AG09309 (cell line): ENCODE results near the gene SPINDOC.

Experiments used
- DNase-seq: peaks from one replicate; pipeline ENCODE4 v3.0.0-alpha.2; 2010; ENCODE audit warnings: low read depth
- H3K4me3 ChIP-seq: 2 replicates; pipeline ENCODE4 v1.5.1; 2011; ENCODE audit warnings: mild to moderate bottlenecking, low read depth, low read length, moderate library complexity; ENCODE audit not compliant: control insufficient read depth
- CTCF ChIP-seq: IDR thresholded peaks from 2 replicates; pipeline ENCODE4 v1.5.1; 2011; ENCODE audit warnings: mild to moderate bottlenecking, low read depth, low read length, inconsistent platforms; ENCODE audit not compliant: insufficient read depth, control insufficient read depth; ENCODE audit errors: missing control alignments

Gene SPINDOC

GRCh38 chr11:63845911-63846310 lies 32.7 kb downstream of the SPINDOC start:
- no peak overlapping the region for H3K4me3 ChIP-seq
- DNase-seq = no peak
- TF ChIP-seq CTCF = no peak

- TF ChIP-seq CTCF = no peak
- no peak overlapping the region for H3K4me3 ChIP-seq
- no peak for DNase-seq
Measured at GRCh38 chr11:63846897-63847296, 33.6 kb downstream of the SPINDOC start.

GRCh38 chr11:63847363-63847762 lies 34.1 kb downstream of the SPINDOC start:
- H3K4me3 ChIP-seq = no peak overlapping the region
- no peak for DNase-seq
- TF ChIP-seq CTCF = no peak

- no peak for DNase-seq
- TF ChIP-seq CTCF = no peak
- H3K4me3 ChIP-seq = no peak overlapping the region
Measured at GRCh38 chr11:63849691-63850090, 36.4 kb downstream of the SPINDOC start.

- H3K4me3 ChIP-seq = no peak overlapping the region
- DNase-seq = no peak
- TF ChIP-seq CTCF = no peak
Measured at GRCh38 chr11:63850920-63851319, 37.7 kb downstream of the SPINDOC start.

- no peak overlapping the region for H3K4me3 ChIP-seq
- no peak for TF ChIP-seq CTCF
- no peak for DNase-seq
Measured at GRCh38 chr11:63851364-63851763, 38.1 kb downstream of the SPINDOC start.

GRCh38 chr11:63853476-63853875 lies 40.2 kb downstream of the SPINDOC start:
- TF ChIP-seq CTCF = no peak
- no peak for DNase-seq

More at GRCh38 chr11:63853476-63853875, 40.2 kb downstream of the SPINDOC start:
- H3K4me3 ChIP-seq = no peak overlapping the region
